Measurements from ENCODE around the gene P2RX7.

Gene P2RX7

DNA sequence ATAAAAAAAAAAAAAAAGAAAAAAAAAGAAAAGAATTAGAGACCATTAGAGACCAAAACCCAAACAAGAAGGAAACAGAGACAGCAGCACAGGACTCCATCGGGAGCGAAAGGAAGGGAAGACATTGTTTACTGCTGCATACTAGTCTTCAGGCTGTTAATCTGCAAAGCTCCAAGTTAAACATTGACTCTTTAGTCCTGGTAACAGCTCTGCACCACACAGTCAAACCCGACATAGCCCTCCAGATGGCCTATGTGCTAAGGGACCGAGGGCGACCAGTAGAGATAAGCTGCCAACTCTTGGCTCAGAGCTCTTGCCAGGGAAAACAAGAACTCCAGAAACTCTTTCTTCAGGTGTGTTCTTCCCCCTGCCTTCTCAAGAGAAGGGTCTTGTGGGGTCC is 85.1 kb downstream of the P2RX7 start:
- TF ChIP-seq, protein P1, sequence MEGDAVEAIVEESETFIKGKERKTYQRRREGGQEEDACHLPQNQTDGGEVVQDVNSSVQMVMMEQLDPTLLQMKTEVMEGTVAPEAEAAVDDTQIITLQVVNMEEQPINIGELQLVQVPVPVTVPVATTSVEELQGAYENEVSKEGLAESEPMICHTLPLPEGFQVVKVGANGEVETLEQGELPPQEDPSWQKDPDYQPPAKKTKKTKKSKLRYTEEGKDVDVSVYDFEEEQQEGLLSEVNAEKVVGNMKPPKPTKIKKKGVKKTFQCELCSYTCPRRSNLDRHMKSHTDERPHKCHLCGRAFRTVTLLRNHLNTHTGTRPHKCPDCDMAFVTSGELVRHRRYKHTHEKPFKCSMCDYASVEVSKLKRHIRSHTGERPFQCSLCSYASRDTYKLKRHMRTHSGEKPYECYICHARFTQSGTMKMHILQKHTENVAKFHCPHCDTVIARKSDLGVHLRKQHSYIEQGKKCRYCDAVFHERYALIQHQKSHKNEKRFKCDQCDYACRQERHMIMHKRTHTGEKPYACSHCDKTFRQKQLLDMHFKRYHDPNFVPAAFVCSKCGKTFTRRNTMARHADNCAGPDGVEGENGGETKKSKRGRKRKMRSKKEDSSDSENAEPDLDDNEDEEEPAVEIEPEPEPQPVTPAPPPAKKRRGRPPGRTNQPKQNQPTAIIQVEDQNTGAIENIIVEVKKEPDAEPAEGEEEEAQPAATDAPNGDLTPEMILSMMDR (IDR thresholded peaks at IDR 0.05; ENCODE audit: insufficient read depth, missing control alignments), result no peak
- FAIRE-seq, result no peak

DNA sequence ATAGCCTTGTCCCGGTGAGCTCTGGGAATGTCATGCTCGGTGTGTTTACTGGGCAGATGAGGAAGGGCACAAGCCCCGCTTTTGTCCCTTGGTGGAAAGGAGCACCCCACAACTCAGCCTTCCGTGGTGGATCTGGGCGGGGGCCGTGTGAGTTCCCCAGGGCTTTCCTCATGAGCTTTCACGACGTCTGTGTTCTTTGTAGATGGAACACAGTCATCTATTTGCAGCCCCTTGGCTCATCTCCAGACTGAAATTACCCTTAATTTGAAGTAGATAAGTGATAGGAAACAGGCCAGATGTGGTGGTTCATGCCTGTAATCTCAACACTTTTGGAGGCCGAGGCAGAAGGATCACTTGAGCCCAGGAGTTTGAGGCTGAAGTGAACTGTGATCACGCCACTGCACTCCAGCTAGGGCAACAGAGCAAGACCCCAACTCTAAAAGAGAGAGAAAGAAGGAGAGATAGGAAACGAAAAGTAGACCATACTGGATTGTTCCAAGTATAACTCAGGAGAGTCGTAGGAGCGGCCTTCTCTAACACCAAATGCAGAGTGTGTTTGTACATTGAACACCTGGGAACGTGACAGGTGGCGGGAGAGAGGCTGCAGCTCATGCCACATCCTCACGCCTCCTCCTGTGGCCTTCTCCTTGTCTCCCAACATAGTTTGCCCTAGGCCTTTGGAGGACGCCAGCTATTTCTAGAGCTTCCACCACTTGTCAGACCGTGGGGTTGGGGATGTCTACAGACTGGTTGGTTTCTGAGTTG is 86.1 kb downstream of the P2RX7 start:
- TF ChIP-seq, protein P1 (IDR thresholded peaks at IDR 0.05; ENCODE audit: insufficient read depth, missing control alignments), result no peak
- DNase-seq (ENCODE audit: insufficient read length, low spot score), result no peak
- no peak for FAIRE-seq

More for the DNA sequence above, 85.1 kb downstream of the P2RX7 start:
- DNase-seq (ENCODE audit: insufficient read length, low spot score), result no peak

DNA sequence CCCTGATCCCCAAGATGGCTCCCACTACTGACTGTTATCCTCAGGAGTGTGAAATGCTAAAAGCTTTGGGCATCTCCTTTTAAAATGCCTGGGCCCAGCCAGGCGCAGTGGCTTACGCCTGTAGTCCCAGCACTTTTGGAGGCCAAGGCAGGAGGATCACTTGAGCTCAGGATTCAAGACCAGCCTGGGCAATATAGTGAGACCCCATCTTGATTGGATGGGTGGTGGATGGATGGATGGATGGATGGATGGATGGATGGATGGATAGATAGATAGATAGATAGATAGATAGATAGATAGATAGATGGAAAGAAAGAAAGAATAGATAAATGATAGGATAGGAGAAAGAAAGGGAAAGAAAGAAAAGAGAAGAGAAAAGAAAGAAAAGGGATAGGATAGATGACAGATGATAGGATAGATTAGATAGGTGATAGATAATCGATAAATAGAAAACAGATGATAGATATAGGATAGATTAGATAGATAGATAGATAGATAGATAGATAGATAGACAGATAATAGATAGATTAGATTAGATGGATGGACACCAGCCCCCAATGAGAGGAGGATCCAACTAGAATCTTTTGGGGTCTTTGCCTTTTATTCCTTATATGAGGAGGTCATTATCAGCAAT is 86.8 kb downstream of the P2RX7 start:
- TF ChIP-seq, protein P1 (IDR thresholded peaks at IDR 0.05; ENCODE audit: insufficient read depth, missing control alignments), result no peak
- FAIRE-seq (no peak), DNase-seq (ENCODE audit: insufficient read length, low spot score) (no peak)

DNA sequence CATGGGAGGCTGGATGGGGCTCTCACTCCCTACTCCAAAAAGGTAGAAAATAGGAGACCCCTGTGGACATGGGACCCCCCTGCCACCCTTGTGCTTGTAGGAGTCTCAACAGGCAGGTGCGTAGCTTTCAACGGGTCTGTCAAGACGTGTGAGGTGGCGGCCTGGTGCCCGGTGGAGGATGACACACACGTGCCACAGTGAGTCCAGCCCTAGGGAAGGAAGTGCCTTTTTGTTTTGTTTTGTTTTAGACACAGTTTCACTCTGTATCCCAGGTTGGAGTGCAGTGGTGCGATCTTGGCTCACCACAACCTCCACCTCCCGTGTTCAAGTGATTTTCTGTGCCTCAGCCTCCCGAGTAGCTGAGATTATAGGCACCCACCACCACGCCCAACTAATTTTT is 90.2 kb downstream of the P2RX7 start:
- DNase-seq (ENCODE audit: insufficient read length, low spot score) (no peak), FAIRE-seq (no peak)
- TF ChIP-seq, protein P1 (IDR thresholded peaks at IDR 0.05; ENCODE audit: insufficient read depth, missing control alignments), result no peak

DNA sequence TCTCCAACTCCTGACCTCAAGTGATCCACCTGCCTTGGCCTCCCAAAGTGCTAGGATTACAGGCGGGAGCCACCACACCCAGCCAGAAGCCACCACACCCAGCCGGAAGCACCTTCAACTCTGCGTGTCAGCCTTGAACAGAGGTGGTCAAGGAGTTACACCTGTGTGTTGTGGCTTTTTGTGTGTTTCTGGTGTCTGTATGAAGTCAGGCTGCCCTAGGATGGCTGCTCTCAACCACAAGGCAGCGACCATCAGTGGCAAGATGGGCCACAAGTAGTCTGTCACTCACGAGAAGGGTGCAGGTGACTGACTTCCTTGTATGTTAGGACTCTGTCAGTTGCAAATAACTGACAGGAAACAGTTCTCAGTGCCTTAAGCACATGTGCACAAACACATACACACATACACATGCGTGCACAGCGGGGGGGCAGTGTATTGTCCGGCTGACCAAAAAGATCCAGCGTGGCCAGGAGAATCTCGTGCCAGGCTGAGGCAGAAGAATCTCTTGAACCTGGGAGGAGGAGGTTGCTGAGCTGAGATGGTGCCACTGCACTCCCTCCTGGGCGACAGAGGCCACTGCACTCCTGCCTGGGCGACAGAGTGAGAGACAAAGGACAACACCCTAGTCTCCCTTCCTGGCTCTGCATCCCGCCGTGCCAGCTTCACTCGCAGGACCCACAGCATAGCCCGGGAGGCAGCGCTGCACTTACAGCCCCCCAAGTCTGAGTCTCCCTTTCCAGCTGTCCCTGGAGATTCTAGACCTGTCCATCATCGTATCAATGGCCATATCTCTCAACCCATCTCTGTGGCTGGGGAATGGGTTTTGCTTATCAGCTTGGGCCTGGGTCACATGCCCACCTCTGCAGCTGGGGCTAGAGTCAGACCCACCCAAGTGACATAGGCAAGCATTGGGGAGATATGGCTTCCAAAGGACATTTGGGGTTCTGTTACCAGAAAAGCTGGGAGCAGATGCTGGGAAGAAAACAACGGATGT is 90.9 kb downstream of the P2RX7 start:
- FAIRE-seq, result no peak
- TF ChIP-seq, protein P1 (IDR thresholded peaks at IDR 0.05; ENCODE audit: insufficient read depth, missing control alignments), result peak; percentile 19
- no peak for DNase-seq (ENCODE audit: insufficient read length, low spot score)

DNA sequence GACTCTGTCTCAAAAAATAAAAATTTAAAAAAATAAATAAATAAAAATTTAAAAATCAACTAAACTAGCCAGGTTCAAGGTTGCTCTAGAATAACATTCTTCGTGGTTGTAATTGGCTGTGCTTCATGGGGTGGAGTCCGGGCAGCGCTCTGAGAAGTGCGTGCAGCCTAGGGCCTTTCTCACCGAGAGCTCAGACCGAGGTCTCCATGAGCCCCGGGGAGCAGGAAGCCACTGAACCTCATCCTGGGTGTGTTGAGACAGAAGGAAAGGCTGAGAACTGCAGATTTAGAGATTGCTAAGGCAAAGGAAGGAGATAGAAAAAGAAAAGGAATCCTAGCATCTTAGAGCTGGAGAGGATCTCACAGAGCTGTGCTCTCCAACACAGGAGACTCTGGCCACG is 91.9 kb downstream of the P2RX7 start:
- TF ChIP-seq, protein P1 (IDR thresholded peaks at IDR 0.05; ENCODE audit: insufficient read depth, missing control alignments), result no peak
- DNase-seq (ENCODE audit: insufficient read length, low spot score), result no peak

More for the DNA sequence above, 91.9 kb downstream of the P2RX7 start:
- FAIRE-seq, result no peak

Measured in D721Med (cell line).